Activated T-cell treated with anti-CD3 and anti-CD28 coated beads, Interleukin-2, amount 50 U/mL, for 4 hours (primary cell): ENCODE measurements around the gene OR56A3. TPM values are rescaled to one million over a fixed set of nuclear protein-coding genes. Genes with fewer than 3 reads are reported as not detected.
"Not testable (repeated sequence)": the region's sequence is repeated elsewhere in the genome, so short reads cannot be mapped to it uniquely, and the experiment has no call there.

ENCODE experiments used
- ATAC-seq, 2 donors: fragments of 200-7000 bp; cut with Tn5 transposase; one replicate each; pipeline ENCODE4 v1.10.0; 2021
- DNase-seq: peaks from one replicate; pipeline ENCODE4 v3.0.0-alpha.2; 2020
- H3K27me3 Mint-ChIP-seq: one replicate; pipeline ENCODE4 v1.8.0; 2021; ENCODE audit warnings: low read depth, mixed read lengths
- H3K36me3 Mint-ChIP-seq: one replicate; pipeline ENCODE4 v1.8.0; 2022; ENCODE audit warnings: mixed read lengths; ENCODE audit not compliant: insufficient read depth
- H3K4me1 Mint-ChIP-seq: one replicate; pipeline ENCODE4 v1.8.0; 2021; ENCODE audit warnings: low read depth, mixed read lengths
- H3K4me3 Mint-ChIP-seq: one replicate; pipeline ENCODE4 v1.8.0; 2021; ENCODE audit warnings: mild to moderate bottlenecking, moderate library complexity, mixed read lengths
- H3K9me3 Mint-ChIP-seq: one replicate; pipeline ENCODE4 v1.8.0; 2021; ENCODE audit warnings: mixed read lengths
- total RNA-seq, 3 donors: library from RNA; stranded (reverse); gene quantifications; one replicate each; pipeline ENCODE4 v1.2.1, GENCODE V29; 2021

OR56A3 gene
- total RNA-seq, 3 donors from 2014 or later, result not detected

DNA sequence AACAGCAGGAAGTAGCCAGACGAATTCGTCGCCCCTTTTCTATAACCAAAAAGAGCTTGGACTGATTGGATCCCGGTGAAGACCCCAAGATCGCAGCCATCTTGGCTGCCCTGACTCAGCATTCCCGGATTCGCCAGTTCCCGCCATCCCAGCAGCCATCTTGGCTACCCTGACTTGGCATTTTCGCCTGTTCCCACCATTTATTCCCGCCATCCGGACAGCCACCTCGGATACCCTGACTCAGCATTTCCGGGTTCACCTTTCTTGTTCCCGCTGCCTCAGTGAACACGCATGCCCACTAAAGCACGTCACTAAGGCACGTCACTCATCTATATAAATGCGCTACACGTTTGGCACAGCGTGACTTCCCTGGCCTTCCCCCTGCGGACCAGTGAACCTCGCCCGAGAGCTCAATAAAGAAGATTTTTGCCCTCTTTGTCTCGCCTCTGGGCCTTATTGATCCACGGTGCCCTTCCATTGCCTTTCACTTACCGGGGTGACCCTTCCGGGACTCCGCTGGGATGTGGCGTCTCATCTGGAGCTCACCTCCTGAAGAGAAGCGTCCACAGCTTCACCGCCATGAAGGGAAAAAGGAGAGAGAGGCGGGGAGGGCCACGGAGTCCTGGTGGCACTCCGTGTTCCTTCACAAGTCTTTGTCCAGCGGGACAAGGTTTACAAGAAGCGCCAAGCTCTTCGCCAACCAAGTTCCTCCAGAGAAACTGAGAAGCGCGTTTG lies 4.0 kb upstream of the OR56A3 start:
- Mint-ChIP-seq H3K36me3 (no peaks in the 10 kb centered on the region), H3K27me3 (peaks cover 9% of the 10 kb centered on the region)

DNA sequence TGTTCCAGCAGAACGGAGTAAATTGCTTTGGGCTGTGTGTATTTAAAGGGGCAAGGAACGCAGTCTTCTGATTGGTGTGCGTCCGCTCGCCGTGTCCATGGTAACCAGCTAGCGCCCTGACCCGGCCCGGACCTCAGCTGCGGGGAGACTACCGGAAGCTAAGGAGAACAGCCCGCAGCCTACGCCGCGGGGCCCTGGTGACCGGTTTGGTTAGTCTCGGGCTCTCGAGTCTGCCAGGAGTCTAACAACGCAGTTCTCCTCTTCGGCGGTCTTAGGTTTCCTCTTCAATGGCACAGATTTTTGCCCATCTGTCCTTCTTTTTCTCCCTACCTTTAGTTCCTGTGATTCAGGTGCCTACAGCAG lies 3.5 kb upstream of the OR56A3 start:
- H3K4me1 Mint-ChIP-seq, result no peaks in the 10 kb centered on the region
- no peaks in the 10 kb centered on the region for H3K36me3 Mint-ChIP-seq
- peaks cover 3% of the 10 kb centered on the region for H3K9me3 Mint-ChIP-seq
- peaks cover 9% of the 10 kb centered on the region for H3K27me3 Mint-ChIP-seq
- H3K4me3 Mint-ChIP-seq, result no peak overlapping the region
- no peak for DNase-seq
- ATAC-seq, result no peak

More for the DNA sequence above, 4.0 kb upstream of the OR56A3 start:
- H3K9me3 Mint-ChIP-seq, result peaks cover 3% of the 10 kb centered on the region
- no peak for DNase-seq
- H3K4me3 Mint-ChIP-seq, result peak overlapping the region; percentile 14
- no peak for ATAC-seq
- no peaks in the 10 kb centered on the region for H3K4me1 Mint-ChIP-seq

DNA sequence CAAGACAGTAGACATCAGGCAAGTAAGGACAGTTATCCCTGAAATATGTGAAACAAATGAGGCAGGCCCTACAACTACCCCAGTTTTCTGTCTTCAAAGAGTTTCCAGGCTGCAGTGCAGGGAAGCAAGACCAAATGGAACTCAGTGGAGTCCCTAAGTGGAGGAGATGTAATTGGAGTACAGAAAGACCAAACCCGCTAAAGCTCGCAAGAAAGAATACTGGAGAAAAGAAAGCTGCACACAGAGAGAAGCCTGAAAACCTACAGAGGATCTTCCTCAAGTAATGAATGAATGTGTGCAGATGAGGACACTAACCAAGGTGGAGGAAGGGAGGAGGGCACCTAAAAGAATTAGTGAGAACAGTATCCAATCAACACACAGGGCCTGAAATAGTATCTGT lies 1.3 kb upstream of the OR56A3 start:
- Mint-ChIP-seq H3K27me3 (peaks cover 9% of the 10 kb centered on the region), H3K9me3 (peaks cover under 1% of the 10 kb centered on the region), H3K36me3 (no peaks in the 10 kb centered on the region), H3K4me3 (no peak overlapping the region), H3K4me1 (no peaks in the 10 kb centered on the region)
- DNase-seq (no peak), ATAC-seq (no peak)

DNA sequence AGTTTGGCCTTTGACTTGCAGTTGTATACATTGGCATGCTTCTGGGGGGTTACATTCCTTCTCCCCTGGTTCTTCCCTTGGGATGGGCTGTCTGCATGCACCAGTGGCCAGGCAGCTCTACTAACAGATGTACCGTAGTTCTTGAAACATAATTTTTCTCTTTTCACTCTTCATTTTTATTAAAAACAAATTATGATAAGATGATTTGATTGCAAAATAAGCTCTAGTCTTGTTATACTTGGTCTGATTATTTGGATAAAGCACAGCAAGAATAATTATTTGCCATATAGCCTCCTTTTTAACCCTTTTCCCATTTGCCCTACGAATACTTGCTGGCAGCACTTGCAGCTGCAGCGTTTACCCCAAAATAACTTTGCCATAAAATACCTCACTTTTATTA lies 13.5 kb downstream of the OR56A3 start:
- Mint-ChIP-seq H3K36me3 (no peaks in the 10 kb centered on the region), H3K9me3 (no peaks in the 10 kb centered on the region), H3K27me3 (peaks cover 13% of the 10 kb centered on the region), H3K4me1 (no peaks in the 10 kb centered on the region), H3K4me3 (no peak overlapping the region)
- ATAC-seq, result no peak
- DNase-seq, result no peak

DNA sequence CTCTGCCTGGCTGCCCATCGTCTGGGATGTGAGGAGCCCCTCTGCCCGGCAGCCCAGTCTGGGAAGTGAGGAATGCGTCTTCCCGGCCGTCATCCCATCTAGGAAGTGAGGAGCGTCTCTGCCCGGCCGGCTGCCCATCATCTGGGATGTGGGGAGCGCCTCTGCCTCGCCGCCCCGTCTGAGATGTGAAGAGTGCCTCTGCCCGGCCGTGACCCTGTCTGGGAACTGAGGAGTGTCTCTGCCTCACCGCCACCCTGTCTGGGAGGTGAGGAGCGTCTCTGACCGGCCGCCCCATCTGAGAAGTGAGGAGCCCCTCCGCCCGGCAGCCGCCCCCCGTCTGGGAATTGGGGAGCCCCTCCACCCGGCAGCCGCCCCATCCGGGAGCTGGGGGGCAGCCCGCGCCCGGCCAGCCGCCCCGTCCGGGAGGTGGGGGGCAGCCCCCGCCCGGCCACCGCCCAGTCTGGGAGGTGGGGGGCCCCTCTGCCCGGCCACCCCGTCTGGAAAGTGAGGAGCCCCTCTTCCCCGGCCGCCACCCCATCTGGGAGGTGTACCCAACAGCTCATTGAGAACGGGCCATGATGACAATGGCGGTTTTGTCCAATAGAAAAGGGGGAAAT lies 18.8 kb downstream of the OR56A3 start:
- ATAC-seq, DNase-seq, H3K4me1 Mint-ChIP-seq, H3K27me3 Mint-ChIP-seq, H3K4me3 Mint-ChIP-seq, H3K36me3 Mint-ChIP-seq: not testable (repeated sequence)
- peaks cover 17% of the 10 kb centered on the region for H3K9me3 Mint-ChIP-seq

DNA sequence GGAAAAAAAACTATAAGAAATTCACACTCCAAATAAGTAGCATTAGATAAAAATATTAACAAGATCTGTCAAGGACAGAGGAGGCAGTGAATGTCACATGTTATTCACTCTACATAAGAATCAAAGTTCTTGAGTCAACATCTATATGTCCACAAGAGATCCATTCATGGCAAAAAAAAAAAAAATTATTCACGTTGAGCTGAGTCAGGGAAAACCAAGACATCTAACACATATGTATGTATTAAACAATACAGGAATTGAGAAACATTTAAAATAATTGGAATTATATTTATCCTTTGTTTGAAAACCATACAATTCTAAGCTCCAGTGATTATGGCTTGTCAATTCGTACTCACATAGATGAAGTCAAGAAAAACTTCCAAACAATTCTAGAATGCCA lies 24.9 kb downstream of the OR56A3 start:
- peaks cover 2% of the 10 kb centered on the region for H3K36me3 Mint-ChIP-seq
- DNase-seq, result no peak
- peaks cover 12% of the 10 kb centered on the region for H3K27me3 Mint-ChIP-seq
- H3K9me3 Mint-ChIP-seq, result peaks cover 16% of the 10 kb centered on the region
- no peak for ATAC-seq
- H3K4me1 Mint-ChIP-seq, result no peaks in the 10 kb centered on the region
- no peak overlapping the region for H3K4me3 Mint-ChIP-seq

DNA sequence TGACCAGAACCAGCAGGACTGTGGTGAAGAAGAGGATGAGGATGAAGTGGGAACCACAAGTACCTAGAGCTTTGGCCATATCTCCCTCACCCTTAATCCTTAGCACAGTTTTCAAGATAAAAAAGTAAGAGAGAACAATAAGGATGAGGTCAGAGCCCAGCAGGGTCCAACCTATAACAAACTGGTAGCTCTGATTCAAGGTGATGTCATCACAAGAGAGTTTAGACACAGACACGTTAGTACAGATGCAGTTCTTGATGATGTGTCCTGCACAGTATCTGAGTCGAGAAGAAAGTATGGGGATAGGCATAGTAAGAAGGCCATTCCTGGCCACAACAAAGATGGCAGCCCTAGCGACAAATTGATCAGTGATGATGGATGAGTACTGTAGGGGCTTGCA lies 25.7 kb downstream of the OR56A3 start:
- Mint-ChIP-seq H3K4me1 (no peaks in the 10 kb centered on the region), H3K4me3 (no peak overlapping the region), H3K9me3 (peaks cover 12% of the 10 kb centered on the region), H3K36me3 (peaks cover 2% of the 10 kb centered on the region), H3K27me3 (peaks cover 12% of the 10 kb centered on the region)
- DNase-seq (no peak), ATAC-seq (no peak)

DNA sequence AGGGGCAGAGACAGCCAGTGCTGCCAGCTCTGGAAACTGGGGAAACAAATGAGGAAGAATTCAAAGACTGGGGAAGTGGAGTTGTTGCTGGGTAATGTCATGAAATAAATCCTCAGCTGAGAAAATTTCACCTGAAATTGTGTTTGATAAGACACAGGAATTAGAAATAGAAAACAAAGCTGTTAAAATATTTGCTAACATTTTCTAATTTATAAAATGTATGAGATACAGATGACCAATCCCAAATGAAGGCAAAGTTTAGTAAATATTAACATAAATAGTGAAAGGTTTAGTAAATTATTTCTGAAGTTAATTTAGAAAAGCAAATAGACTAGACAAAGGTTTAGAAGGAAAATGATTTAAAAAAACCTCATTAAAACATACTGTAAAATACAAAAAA lies 26.3 kb downstream of the OR56A3 start, which contains the start of gene OR56A5:
TSS of gene OR56A5 (minus strand) at position 101 of the 400 bp plus-strand sequence. CDS start at position 101, 0 bp downstream.
- Mint-ChIP-seq H3K4me1 (peaks cover under 1% of the 10 kb centered on the region), H3K4me3 (no peak within 1 kb of the TSS), H3K36me3 (peaks cover 2% of the 10 kb centered on the region), H3K9me3 (peaks cover 8% of the 10 kb centered on the region), H3K27me3 (peaks cover 12% of the 10 kb centered on the region)
- DNase-seq (no peak), ATAC-seq (no peak)

DNA sequence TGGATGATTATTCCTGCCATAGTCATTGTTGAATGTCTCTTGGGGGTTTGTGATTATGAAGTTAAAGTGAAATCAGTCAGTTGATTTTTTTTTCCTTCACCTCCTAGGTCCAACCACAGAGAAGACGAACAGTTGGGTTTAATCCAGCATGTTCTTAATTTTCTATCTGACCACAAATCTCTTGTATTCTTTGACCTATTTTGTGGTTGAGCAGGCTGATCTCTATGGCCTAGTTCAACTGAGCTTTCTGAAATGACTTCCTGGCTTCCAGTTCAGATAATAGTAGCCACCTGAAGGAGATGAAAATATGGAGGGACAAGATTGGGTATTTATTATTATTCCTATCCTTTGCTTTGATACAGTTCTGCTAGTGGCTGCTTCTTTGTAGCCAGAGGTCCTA lies 31.5 kb downstream of the OR56A3 start:
- H3K9me3 Mint-ChIP-seq, result peaks cover 3% of the 10 kb centered on the region
- H3K4me3 Mint-ChIP-seq, result no peak overlapping the region
- H3K36me3 Mint-ChIP-seq, result no peaks in the 10 kb centered on the region
- no peak for ATAC-seq
- H3K4me1 Mint-ChIP-seq, result peaks cover 2% of the 10 kb centered on the region
- DNase-seq, result no peak
- H3K27me3 Mint-ChIP-seq, result peaks cover 2% of the 10 kb centered on the region

DNA sequence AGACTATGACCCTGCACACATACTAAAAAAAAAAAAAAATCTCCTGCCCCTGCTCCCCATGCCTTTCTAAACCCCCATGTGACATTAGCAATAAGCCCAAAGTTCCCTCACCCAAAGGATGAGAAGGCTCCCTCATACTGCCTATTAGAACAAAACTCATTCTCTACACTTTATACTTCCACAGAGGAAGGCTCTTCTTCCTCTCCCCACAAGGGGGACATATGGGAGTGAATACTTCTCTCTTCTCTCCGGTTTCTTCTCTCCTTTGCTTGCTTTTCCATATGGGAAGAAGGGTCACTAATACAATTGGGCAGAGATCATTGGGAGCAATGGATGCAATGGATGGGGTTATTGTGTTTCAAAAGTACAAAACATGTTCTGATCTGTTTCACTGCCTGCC lies 41.4 kb downstream of the OR56A3 start:
- ATAC-seq (no peak), DNase-seq (no peak)
- Mint-ChIP-seq H3K27me3 (peaks cover 13% of the 10 kb centered on the region), H3K36me3 (no peaks in the 10 kb centered on the region), H3K4me3 (no peak overlapping the region), H3K4me1 (no peaks in the 10 kb centered on the region), H3K9me3 (peaks cover 15% of the 10 kb centered on the region)

DNA sequence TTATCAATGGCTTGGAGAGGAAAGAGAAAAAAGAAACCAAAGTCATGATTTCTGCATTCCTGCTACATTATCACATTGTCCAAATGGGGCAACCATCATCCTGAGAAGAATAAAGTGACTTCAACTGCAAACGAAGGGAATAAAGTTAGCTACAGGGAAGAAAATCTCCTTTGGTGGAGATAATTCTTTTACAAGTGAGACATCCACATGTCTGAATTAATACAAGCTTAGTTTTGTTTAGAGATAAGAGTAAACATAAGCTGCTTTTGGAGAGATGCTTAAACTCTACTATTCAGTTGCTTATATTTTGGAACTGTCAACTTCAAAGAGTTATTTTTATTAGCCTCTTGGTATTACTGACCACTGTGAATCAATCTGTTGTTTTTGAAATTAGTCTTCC lies 44.8 kb downstream of the OR56A3 start, which contains the start of gene OR52L1:
TSS of gene OR52L1 (minus strand) at position 101 of the 400 bp plus-strand sequence. CDS start at position 46, 55 bp downstream.
- H3K27me3 Mint-ChIP-seq, result peaks cover 18% of the 10 kb centered on the region

DNA sequence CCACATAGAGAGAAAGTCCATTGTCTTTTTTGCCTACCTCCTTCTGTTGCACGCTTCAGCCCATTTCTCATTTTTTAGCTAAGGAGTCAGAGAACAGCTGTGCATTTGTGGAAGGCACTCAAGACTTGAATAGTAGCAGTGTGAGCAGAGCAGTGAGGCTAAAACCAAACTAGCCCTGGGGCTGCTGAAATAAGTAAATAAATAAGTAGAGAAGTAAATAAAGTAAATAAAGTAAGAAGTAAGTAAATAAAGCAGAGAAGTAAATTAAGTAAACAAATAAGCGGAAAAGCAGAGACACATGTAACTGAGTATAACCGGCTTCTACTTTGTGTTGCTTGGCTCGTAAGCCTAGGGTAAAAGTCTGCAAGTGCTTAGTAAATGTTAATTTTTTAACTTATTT lies 47.2 kb downstream of the OR56A3 start:
- ATAC-seq, result no peak
- H3K9me3 Mint-ChIP-seq, result no peaks in the 10 kb centered on the region
- no peaks in the 10 kb centered on the region for H3K36me3 Mint-ChIP-seq
- H3K4me1 Mint-ChIP-seq, result no peaks in the 10 kb centered on the region
- no peak for DNase-seq
- peaks cover 12% of the 10 kb centered on the region for H3K27me3 Mint-ChIP-seq
- H3K4me3 Mint-ChIP-seq, result no peak overlapping the region

More for the DNA sequence above, 44.8 kb downstream of the OR56A3 start, which contains the start of gene OR52L1:
- Mint-ChIP-seq H3K36me3 (no peaks in the 10 kb centered on the region), H3K9me3 (no peaks in the 10 kb centered on the region), H3K4me1 (no peaks in the 10 kb centered on the region), H3K4me3 (no peak within 1 kb of the TSS)
- ATAC-seq (no peak), DNase-seq (no peak)

DNA sequence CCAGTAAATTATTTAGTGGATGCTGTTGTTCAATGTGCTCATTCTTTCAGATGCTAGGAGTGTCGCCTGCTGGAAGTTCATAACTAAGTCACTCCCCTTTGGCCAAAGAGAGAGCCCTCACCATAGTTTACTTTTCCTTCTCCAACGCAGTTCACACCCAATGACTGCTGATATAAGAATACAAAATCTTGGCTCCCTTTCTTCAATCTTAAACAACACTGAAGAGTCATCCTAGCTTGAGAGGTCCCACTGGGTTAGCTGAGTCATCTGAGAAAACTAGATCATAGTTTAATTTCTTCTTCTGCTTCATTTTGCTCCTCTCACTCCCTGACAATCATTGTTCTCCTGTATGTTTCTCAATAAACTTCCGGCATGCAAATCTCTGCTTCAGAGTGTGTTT lies 50.1 kb downstream of the OR56A3 start:
- ATAC-seq, result no peak

DNA sequence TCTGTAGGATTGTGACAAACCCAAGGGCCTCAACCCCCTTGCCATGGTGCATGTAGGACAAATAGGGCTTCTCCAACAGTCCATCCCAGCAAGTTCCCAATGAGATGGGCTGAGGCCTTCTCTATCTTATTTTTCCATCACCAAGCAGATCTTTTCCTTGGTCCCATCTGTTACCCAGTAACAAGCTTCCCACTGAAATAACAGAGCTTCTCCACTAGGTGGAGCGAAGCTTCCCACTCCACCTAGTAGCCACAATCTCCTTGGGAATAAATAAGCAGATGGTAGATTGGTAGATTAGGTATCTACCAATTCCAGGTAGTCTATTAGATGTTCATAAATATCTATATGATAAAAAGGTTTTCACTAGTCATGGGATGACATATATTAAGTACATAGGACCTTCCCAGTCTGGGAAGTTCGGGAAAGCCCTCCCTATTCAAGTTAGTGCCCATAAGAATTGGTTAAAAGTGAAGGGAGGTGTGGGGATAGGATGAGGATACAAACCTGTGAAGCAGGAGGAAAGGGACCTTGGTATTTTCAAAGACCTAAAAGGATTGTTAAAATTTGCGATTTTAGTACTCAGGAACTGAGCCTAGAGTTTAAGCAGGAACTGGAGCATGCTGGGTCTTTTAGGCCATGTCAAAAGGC lies 50.7 kb downstream of the OR56A3 start:
- Mint-ChIP-seq H3K4me1 (no peaks in the 10 kb centered on the region), H3K9me3 (no peaks in the 10 kb centered on the region), H3K36me3 (no peaks in the 10 kb centered on the region), H3K27me3 (peaks cover 10% of the 10 kb centered on the region), H3K4me3 (no peak overlapping the region)
- DNase-seq (no peak), ATAC-seq (no peak)

More for the DNA sequence above, 50.1 kb downstream of the OR56A3 start:
- H3K4me3 Mint-ChIP-seq, result no peak overlapping the region
- no peaks in the 10 kb centered on the region for H3K9me3 Mint-ChIP-seq
- no peak for DNase-seq
- peaks cover 10% of the 10 kb centered on the region for H3K27me3 Mint-ChIP-seq
- no peaks in the 10 kb centered on the region for H3K36me3 Mint-ChIP-seq
- H3K4me1 Mint-ChIP-seq, result no peaks in the 10 kb centered on the region
